ENCODE measurements around the gene CFAP141.

CFAP141 gene

GRCh38 chr1:154170547-154171222, 35.4 kb downstream of the CFAP141 start:
- DNase-seq, result peak; percentile 43

DNA sequence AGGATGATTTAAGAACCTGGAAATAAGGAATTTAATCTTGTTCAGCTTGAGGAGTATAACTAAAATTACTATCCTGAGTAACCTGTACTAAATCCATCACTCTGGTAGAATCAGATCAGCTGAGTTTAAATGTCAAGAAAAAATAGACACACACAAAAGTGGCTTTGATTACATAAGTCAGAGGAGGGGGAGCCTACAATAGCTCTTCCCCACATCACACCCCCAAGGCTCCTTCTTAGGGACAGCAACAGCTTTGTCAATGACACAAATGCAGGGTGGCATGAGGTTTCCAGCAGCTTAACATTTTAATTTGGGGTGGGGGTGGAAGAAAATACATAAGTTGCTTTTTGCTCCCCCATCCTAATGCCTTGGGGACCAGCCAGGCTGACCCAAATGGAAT, 38.7 kb downstream of the CFAP141 start:
- DNase-seq, result no peak

DNA sequence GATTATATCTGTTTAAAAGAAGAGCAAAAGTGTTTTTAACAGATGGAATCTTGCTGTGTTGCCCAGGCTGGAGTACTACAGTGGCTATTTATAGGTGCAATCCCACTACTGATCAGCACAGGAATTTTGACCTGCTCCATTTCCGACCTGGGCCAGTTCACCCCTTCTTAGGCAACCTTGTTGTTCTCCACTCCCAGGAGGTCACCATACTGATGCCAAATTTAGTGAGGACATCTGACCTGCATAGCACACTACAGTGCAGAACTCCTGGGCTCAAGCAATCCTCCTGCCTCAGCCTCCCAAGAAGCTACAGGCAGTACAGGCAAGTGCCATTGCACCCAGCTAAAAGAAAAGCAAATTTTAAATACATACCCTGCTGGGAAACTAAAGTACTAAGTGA, 39.9 kb downstream of the CFAP141 start:
- DNase-seq, result no peak

DNA sequence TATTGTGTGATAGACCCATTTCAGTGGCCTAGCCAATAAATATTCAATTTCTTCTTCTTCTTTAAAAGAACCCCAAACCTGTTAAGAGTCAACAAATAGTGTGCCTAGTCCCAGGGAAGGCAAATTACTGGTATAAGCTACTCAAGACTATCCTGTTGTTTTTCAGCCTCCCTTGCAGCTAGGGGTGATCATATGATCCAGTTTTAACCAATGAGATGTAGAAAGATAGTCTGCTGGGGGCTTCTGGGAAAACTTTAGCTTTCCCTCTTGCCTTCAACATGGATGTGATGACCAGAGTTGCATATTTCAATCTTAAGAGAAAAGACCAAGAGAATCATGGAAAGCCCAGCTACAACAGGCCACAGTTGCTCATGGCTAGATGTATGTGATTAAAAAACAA, 46.6 kb downstream of the CFAP141 start:
- DNase-seq, result no peak

- DNase-seq, result no peak
These were observed 47.6 kb downstream of the CFAP141 start for GRCh38 chr1:154158307-154159125.

DNA sequence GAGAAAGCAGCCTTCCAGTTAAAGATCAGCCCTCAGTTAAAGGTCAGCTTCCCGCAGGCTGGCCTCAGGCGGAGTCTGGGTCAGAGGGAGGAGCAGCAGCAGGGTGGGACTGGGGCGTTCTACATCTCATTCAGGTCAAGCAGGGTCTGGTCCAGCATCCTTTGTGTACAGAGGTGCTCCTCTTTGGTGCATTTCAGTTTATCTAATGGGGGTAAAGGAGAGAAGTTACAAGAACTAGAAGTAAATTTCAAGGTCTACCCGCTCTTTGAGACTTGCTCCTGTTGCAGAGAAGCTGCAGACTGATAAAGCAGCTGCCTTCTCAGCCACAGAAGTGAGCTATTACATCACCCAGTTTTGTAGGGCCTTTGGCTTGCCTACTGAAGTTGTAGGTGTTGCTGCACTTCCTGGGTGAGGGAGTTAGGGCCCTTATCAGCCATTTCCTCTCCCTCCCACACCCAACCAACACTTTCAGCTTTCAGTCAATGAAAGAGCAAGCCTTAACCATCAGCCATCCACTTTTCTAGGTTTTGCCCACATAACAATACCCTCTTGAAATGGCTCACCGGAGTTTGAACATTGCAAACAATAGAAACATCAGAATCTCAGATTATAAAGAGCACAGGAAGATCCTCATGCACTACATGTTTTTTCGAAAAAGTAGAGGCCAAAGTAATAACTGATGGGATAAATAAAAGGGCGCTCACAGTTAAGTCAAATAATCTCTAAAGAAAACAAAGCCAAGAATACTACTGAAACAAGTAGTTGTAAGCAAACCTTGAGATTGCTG, 48.4 kb downstream of the CFAP141 start:
- peak; percentile 48 for DNase-seq

GRCh38 chr1:154155251-154155650, 50.9 kb downstream of the CFAP141 start:
- DNase-seq, result no peak

GRCh38 chr1:154154534-154155191, 51.5 kb downstream of the CFAP141 start, which contains the start of gene NUP210L:
NUP210L (minus strand) TSS chr1:154155073.
- no peak for DNase-seq

GRCh38 chr1:154154053-154154452, 52.1 kb downstream of the CFAP141 start:
- no peak for DNase-seq

DNA sequence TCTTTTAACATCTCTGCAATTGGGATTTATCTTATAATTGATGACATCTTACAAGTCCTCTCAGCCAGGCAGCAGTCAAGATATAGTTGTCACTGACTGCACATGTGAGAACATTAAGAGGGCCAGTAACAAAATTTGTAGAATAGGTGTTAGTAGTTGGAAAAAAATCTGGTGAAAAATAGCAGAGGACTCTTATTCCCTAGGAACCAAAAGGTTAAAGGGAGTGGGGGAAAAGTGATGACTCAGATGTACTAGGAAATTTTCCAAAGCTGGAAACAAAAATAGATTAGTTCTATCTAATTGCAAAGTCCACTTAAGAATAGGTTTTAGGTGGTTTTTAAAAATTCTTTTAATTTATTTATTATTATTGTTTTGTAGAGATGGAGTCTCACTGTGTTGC, 54.8 kb downstream of the CFAP141 start:
- DNase-seq, result no peak

Measured in stimulated activated CD4-positive, alpha-beta T cell treated with anti-CD3 and anti-CD28 coated beads, Interleukin-4, amount 100 ng/mL, for 1 hour (primary cell).